Uterus (tissue), 2 donors: ENCODE results near the gene WDR5.

Experiments used
- POLR2A ChIP-seq, 2 donors: fragments of 450-650 bp; IDR thresholded peaks; one replicate each; pipeline ENCODE4 v1.6.1; 2016; ENCODE audit warnings: antibody characterized with exemption in 2 of 2, mild to moderate bottlenecking in 1 of 2, moderate library complexity in 1 of 2
- TF ChIP-seq, protein P1 (sequence below), 4 experiments: fragments of 200-600 bp in 2 of 4; fragments of 450-650 bp in 2 of 4; sonication (generic) in 2 of 4; IDR thresholded peaks; one replicate each; pipeline ENCODE4 v1.5.1; 2016 to 2019; ENCODE audit warnings: antibody characterized with exemption in 4 of 4, mild to moderate bottlenecking in 2 of 4, moderate library complexity in 1 of 4

DNA sequence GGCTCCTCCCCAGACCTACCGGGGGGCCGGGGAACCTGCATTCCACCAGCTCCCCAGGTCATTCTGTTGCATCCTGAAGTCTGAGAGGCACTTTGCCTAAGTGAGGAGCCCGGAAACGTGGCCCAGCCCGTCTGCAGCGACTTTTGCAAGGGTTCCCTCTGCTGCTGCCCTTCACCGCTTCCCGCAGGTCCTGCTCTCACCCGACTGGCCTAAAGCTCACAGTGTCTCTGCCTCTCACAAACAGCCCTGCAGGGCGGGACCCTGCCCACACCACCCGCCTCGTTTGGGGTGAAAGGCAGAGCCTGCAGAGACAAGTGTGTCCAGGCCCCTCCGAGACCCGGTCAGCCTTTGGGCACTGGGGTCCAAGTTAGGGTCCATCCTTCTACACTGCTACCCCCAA, 9.5 kb upstream of the WDR5 start:
- TF ChIP-seq, protein P1, sequence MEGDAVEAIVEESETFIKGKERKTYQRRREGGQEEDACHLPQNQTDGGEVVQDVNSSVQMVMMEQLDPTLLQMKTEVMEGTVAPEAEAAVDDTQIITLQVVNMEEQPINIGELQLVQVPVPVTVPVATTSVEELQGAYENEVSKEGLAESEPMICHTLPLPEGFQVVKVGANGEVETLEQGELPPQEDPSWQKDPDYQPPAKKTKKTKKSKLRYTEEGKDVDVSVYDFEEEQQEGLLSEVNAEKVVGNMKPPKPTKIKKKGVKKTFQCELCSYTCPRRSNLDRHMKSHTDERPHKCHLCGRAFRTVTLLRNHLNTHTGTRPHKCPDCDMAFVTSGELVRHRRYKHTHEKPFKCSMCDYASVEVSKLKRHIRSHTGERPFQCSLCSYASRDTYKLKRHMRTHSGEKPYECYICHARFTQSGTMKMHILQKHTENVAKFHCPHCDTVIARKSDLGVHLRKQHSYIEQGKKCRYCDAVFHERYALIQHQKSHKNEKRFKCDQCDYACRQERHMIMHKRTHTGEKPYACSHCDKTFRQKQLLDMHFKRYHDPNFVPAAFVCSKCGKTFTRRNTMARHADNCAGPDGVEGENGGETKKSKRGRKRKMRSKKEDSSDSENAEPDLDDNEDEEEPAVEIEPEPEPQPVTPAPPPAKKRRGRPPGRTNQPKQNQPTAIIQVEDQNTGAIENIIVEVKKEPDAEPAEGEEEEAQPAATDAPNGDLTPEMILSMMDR (IDR thresholded peaks at IDR 0.05), result no peak
- no peak for TF ChIP-seq POLR2A (IDR thresholded peaks at IDR 0.05)
